GM19328 (cell line): ENCODE measurements around the gene NEK9.
"Not testable (repeated sequence)": the region's sequence is repeated elsewhere in the genome, so short reads cannot be mapped to it uniquely, and the experiment has no call there.

ENCODE experiments used
- ATAC-seq: cut with Tn5 transposase; IDR thresholded peaks from one replicate; pipeline ENCODE4 v1.9.1; 2021; ENCODE audit warnings: mild to moderate bottlenecking, moderate library complexity; ENCODE audit not compliant: unreplicated experiment

NEK9 gene

GRCh38 chr14:75068294-75069120 is 58.3 kb downstream of the NEK9 start:
- no peak for ATAC-seq

GRCh38 chr14:75067765-75068164 is 59.1 kb downstream of the NEK9 start:
- ATAC-seq = not testable (repeated sequence)

GRCh38 chr14:75067212-75067611 is 59.6 kb downstream of the NEK9 start:
- ATAC-seq = no peak

GRCh38 chr14:75066691-75067090 is 60.2 kb downstream of the NEK9 start:
- ATAC-seq = no peak

- no peak for ATAC-seq
Observed at GRCh38 chr14:75064205-75064567, 62.7 kb downstream of the NEK9 start.

GRCh38 chr14:75063491-75064204 is 63.2 kb downstream of the NEK9 start, which contains the start of gene ACYP1:
TSS of gene ACYP1 (minus strand) at chr14:75064024. CDS start at chr14:75063553, 471 bp downstream.
- ATAC-seq = peak; percentile 93

GRCh38 chr14:75063013-75063412 is 63.8 kb downstream of the NEK9 start:
- ATAC-seq = peak; percentile 9

GRCh38 chr14:75060420-75060819 is 66.4 kb downstream of the NEK9 start:
- ATAC-seq = no peak

GRCh38 chr14:75059642-75060041 is 67.2 kb downstream of the NEK9 start:
- no peak for ATAC-seq

- no peak for ATAC-seq
Observed at GRCh38 chr14:75054421-75054820, 72.4 kb downstream of the NEK9 start.

- no peak for ATAC-seq
Observed at GRCh38 chr14:75053396-75054291, 73.2 kb downstream of the NEK9 start.

GRCh38 chr14:75051556-75051899 is 75.3 kb downstream of the NEK9 start:
- ATAC-seq = no peak

GRCh38 chr14:75050852-75051555 is 75.8 kb downstream of the NEK9 start, which contains the start of gene MLH3:
TSS of gene MLH3 (minus strand) at chr14:75051467. CDS start at chr14:75049655, 1,812 bp downstream.
- ATAC-seq = no peak

GRCh38 chr14:75049731-75050201 is 77.1 kb downstream of the NEK9 start:
- no peak for ATAC-seq

- ATAC-seq = no peak
Observed at GRCh38 chr14:75049136-75049535, 77.7 kb downstream of the NEK9 start.

GRCh38 chr14:75048101-75048500 is 78.7 kb downstream of the NEK9 start:
- ATAC-seq = no peak

- ATAC-seq = no peak
Observed at GRCh38 chr14:75047506-75047905, 79.3 kb downstream of the NEK9 start.

- ATAC-seq = no peak
Observed at GRCh38 chr14:75046899-75047298, 79.9 kb downstream of the NEK9 start.

GRCh38 chr14:75046275-75046674 is 80.6 kb downstream of the NEK9 start:
- ATAC-seq = no peak

- ATAC-seq = no peak
Observed at GRCh38 chr14:75044752-75045151, 82.1 kb downstream of the NEK9 start.
